ENCODE data around the gene BRPF1. TPM values are rescaled to one million over a fixed set of nuclear protein-coding genes. Genes with fewer than 3 reads are reported as not detected.

Gene BRPF1
- total and polyA plus RNA-seq, 2 experiments from 2014 or later: 11.1 to 17.3 TPM

Other genes with a start within 250 kb of the BRPF1 start
- gene LHFPL4, start 177.9 kb upstream of the BRPF1 start, total RNA-seq: not detected in 2 replicates
- gene LHFPL4, start 177.9 kb upstream of the BRPF1 start, polyA plus RNA-seq: 0.14 and 0.24 TPM in 2 replicates
- gene MTMR14, start 82.2 kb upstream of the BRPF1 start, total RNA-seq: 19.2 and 28.7 TPM in 2 replicates
- 30.7 and 43.9 TPM in 2 replicates for gene MTMR14, start 82.2 kb upstream of the BRPF1 start, polyA plus RNA-seq
- not detected in 2 replicates for gene CPNE9, start 27.9 kb upstream of the BRPF1 start, total RNA-seq
- gene CPNE9, start 27.9 kb upstream of the BRPF1 start, polyA plus RNA-seq: 0.06 TPM in 1 of 2 replicates, not detected in the other
- gene OGG1, start 18.2 kb downstream of the BRPF1 start, total RNA-seq: 30.7 and 32.1 TPM in 2 replicates
- gene OGG1, start 18.2 kb downstream of the BRPF1 start, polyA plus RNA-seq: 34.5 and 45.9 TPM in 2 replicates
- gene CAMK1, start 38.2 kb downstream of the BRPF1 start, total RNA-seq: 23.7 and 24.6 TPM in 2 replicates
- 20.4 and 29.1 TPM in 2 replicates for gene CAMK1, start 38.2 kb downstream of the BRPF1 start, polyA plus RNA-seq
- gene TADA3, start 60.7 kb downstream of the BRPF1 start, total RNA-seq: 137 and 141 TPM in 2 replicates
- gene TADA3, start 60.7 kb downstream of the BRPF1 start, polyA plus RNA-seq: 91.3 and 97.2 TPM in 2 replicates
- gene ARPC4, start 61.3 kb downstream of the BRPF1 start, total RNA-seq: 114 and 136 TPM in 2 replicates
- gene ARPC4, start 61.3 kb downstream of the BRPF1 start, polyA plus RNA-seq: 111 and 138 TPM in 2 replicates
- 20.1 and 59.6 TPM in 2 replicates for gene TTLL3, start 78.5 kb downstream of the BRPF1 start, total RNA-seq
- gene TTLL3, start 78.5 kb downstream of the BRPF1 start, polyA plus RNA-seq: 29.4 and 38.8 TPM in 2 replicates
- gene RPUSD3, start 112.3 kb downstream of the BRPF1 start, total RNA-seq: 56.9 and 78.1 TPM in 2 replicates
- 122 and 124 TPM in 2 replicates for gene RPUSD3, start 112.3 kb downstream of the BRPF1 start, polyA plus RNA-seq
- not detected in 2 replicates for gene CIDEC, start 148.5 kb downstream of the BRPF1 start, total RNA-seq
- 0.37 TPM in 1 of 2 replicates, not detected in the other for gene CIDEC, start 148.5 kb downstream of the BRPF1 start, polyA plus RNA-seq
- gene JAGN1, start 158.9 kb downstream of the BRPF1 start, total RNA-seq: 42.0 and 58.0 TPM in 2 replicates
- gene JAGN1, start 158.9 kb downstream of the BRPF1 start, polyA plus RNA-seq: 50.6 TPM in 2 replicates
- 1.3 and 3.7 TPM in 2 replicates for gene IL17RE, start 171.1 kb downstream of the BRPF1 start, total RNA-seq
- 0.89 and 1.2 TPM in 2 replicates for gene IL17RE, start 171.1 kb downstream of the BRPF1 start, polyA plus RNA-seq
- gene IL17RC, start 185.4 kb downstream of the BRPF1 start, total RNA-seq: 33.7 and 49.2 TPM in 2 replicates
- gene IL17RC, start 185.4 kb downstream of the BRPF1 start, polyA plus RNA-seq: 59.8 and 61.2 TPM in 2 replicates
- gene CRELD1, start 202.1 kb downstream of the BRPF1 start, total RNA-seq: 151 and 178 TPM in 2 replicates
- gene CRELD1, start 202.1 kb downstream of the BRPF1 start, polyA plus RNA-seq: 179 and 225 TPM in 2 replicates
- 9.8 and 11.0 TPM in 2 replicates for gene PRRT3, start 220.7 kb downstream of the BRPF1 start, total RNA-seq
- 13.6 TPM in 2 replicates for gene PRRT3, start 220.7 kb downstream of the BRPF1 start, polyA plus RNA-seq